GM20431 (cell line): Measurements from ENCODE around the gene MOSMO.
"Not testable (repeated sequence)": the region's sequence is repeated elsewhere in the genome, so short reads cannot be mapped to it uniquely, and the experiment has no call there.

Source experiments
- in situ Hi-C: fragments of 300-500 bp; cut with MseI, MboI; formaldehyde crosslinking; loops from one replicate; pipeline ENCODE4 v1.15.0; 2020; ENCODE audit warnings: low sequenced_read_pairs; ENCODE audit not compliant: unreplicated experiment

Gene MOSMO

GRCh38 chr16:22081050-22081449 lies 73.1 kb downstream of the MOSMO start:
- in situ Hi-C loops: no loop called here

GRCh38 chr16:22086440-22086839 lies 78.5 kb downstream of the MOSMO start:
- in situ Hi-C loops: no loop called here

DNA sequence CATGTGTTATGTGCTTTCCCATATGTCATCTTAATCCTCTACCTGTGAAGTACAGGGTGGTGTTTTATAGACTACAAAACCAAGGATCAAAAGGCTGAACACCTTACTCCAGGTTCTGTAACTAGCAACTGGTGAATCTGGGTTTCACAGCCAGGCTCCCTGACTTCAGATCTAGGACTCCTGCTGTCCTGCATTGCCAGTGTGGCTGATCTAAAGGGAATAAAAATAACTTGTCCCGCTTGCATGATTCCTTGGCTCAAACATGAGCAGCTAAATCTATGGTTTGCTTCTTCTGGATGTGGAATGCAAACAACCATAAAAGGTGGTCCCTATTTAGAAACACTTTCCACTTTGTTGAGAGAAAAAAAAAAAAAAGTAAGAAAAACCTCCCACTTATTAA lies 80.7 kb downstream of the MOSMO start:
- in situ Hi-C loops: no loop called here

- in situ Hi-C loops: no loop called here
Observed at GRCh38 chr16:22089910-22090309, 82.0 kb downstream of the MOSMO start.

DNA sequence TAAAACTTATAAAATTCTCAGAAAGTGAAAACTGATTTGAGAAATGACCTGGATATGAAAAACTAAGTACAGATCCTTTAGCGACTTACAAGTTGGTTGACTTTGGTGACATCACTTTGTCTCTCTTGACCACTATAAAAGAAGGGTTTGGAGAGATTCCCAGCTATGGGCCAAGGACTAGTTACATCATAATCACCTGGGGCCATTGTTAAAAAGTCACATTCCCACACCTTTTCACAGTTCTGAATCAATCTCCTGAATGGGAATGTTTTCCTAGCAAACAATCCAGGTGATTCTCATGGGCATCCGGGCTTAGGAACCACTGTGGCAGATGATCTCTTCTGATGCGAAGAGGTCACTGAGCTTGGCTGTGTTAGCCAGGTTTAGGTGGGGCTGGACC lies 83.8 kb downstream of the MOSMO start:
- in situ Hi-C loops: no loop called here

DNA sequence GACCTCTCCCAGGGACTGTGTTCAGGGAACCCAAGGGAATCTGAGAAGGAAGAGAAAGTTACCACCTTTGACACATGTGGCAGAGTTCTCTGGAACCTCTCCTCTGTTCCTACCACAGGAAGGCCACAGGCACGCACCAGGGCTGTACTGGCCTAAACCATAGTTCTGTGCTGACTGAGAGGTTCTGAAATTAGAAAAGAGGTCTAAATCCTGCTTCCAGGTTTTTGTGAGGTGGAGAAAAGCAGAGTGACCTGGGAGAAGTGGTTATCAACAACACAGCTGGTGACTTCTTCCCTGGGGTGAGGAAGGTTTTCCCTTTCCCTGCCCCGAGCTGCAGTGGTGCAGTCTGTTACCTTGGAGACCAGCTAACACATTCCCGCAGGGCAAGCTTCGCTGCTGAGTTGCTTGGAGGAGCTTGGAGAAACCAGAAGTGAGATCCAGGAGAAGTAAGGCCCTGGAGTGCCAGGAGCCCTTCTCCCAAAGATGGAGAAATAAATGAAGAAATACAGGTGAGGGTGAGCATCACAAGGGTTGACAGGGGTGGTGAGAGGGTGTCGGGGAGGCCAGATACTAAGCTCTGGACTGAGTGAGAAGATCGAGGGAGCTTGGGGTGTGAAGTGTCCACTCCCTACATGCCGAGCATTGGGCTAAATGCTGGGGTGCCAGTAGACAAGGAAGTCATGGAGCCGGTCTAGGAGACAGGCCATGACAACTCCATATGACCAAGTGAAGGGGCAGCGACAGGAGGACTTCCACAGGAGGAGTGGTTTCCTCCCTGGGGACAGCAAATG lies 84.4 kb downstream of the MOSMO start, which contains the start of gene VWA3A:
Gene VWA3A (plus strand): TSS at position 399 of the 791 bp plus-strand sequence. CDS start 97 bp downstream, at position 496.
- in situ Hi-C loops: no loop called here

GRCh38 chr16:22093331-22093730 lies 85.4 kb downstream of the MOSMO start:
- in situ Hi-C loops: no loop called here

DNA sequence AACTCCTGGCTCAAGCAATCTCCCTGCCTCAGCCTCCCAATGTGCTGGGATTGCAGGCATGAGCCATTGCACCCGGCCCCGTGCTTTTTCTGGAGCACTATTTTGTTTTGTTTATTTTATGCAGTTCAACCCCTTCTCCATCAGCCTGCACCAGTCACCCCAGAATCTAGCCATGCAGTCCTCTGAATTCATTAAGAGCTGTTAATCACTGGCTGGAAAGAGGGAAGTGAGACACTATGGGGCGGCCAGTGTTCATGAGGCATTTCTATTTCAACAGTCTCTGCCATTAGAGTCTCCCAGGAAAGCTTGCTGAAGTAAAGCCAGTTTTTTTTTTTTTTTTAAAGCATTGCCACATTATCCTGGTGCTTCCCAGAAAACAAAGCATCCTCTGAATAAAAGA lies 86.1 kb downstream of the MOSMO start:
- in situ Hi-C loops: no loop called here

DNA sequence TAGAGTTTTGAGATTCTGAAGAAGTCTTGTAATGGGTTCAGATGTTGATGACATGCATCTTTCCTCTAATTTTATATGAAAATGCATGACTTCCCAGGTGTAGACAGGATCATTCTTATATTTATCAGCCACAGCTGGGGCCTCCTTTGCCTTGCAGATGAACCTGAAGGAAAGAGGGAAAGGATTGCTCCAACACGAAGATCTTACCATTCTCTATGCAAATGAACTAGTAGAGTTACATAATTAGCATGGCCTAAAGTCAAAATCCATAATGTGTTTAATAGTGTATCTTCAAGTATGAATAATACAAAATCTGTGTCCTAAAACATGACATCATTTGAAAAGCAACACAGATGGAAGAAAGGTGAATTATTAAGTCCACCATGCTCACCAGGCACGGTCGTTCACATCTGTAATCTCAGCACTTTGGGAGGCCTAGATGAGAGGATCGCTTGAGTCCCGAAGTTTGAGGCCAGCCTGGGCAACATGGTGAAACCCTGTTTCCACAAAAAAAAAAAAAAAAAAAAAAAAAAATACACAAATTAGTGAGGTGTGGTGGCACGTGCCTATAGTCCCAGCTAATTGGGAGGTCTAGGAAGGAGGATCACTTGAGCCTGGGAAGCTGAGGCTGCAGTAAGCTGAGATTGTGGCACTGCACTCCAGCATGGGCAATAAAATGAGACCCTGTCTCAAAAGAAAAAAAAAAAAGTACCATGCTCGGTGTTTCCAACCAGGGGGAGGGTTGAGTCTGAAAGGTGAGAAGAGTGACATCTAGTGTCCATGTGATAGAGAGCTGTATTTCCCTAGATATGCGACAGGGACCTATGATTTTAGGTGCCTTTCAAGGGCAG lies 90.7 kb downstream of the MOSMO start:
- in situ Hi-C loops: no loop called here

- in situ Hi-C loops: no loop called here
Observed at GRCh38 chr16:22099256-22099975, 91.5 kb downstream of the MOSMO start.

DNA sequence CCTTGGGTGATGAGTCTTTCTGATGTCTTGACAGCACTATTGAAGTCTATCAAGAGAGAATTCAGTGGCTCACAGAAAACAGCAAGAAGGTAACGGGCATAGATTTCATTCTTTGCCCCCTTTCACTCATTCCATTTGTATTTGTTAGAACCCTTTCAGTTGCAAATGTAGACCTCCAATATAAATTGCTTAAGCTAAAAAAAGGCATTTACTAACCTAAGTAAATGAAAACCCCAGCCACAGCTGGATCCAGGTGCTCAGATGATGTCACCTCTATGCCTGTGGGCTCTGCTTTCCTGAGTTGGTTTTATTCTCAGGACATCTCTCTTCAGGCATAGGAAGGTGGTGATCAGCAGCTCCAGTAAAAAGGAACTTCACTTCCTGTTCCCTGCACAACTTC lies 95.5 kb downstream of the MOSMO start:
- in situ Hi-C loops: no loop called here

DNA sequence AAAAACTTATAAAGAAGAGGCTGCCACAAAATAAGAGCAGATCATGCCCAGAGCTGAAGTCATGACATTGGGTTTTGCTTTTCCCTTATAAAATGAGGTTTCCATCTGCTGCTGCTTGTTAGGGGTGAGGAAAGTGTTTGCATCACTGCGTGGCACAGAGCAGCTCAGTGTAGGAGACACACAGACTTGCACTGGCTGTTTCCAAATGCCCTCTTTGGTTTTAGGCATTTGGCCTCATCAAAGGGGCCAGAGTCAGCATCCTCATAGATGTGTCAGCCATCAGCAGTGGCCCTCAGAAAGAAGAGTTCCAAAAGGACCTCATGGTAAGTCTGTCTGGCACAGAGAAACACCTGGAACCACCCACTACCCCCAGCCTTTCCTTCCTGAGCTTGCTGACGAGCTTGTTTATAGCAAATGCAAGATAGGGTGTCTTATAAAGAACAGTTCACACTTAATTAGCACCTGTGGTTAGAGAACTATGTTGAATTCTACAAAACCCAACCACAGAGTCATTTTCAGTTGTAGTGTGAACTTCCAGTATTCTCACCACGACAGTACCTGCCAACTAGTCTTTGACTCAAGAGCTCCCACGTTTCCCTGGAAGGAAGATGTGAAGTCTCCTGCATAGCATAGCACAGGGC lies 101.5 kb downstream of the MOSMO start:
- in situ Hi-C loops: no loop called here

DNA sequence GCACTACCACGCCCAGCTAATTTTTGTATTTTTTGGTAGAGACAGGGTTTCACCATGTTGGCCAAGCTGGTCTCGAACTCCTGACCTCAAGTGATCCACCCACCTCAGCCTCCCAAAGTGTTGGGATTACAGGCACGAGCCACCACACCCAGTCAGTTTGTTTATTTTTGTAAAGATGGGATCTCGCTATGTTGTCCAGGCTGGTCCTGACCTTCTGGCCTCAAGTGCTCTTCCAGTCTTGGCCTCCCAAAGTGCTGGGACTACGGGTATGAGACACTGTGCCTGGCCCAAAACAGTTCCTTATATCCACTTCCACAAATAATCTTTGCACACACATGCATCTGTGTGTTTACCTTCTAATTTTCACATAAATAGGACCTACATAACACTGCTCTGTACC lies 103.7 kb downstream of the MOSMO start:
- in situ Hi-C loops: not testable (repeated sequence)

- in situ Hi-C loops: no loop called here
Observed at GRCh38 chr16:22116095-22116700, 108.3 kb downstream of the MOSMO start.

GRCh38 chr16:22117609-22118008 lies 109.7 kb downstream of the MOSMO start:
- in situ Hi-C loops: no loop called here

- in situ Hi-C loops: no loop called here
Observed at GRCh38 chr16:22120440-22120839, 112.5 kb downstream of the MOSMO start.

GRCh38 chr16:22122239-22122638 lies 114.3 kb downstream of the MOSMO start:
- in situ Hi-C loops: no loop called here

DNA sequence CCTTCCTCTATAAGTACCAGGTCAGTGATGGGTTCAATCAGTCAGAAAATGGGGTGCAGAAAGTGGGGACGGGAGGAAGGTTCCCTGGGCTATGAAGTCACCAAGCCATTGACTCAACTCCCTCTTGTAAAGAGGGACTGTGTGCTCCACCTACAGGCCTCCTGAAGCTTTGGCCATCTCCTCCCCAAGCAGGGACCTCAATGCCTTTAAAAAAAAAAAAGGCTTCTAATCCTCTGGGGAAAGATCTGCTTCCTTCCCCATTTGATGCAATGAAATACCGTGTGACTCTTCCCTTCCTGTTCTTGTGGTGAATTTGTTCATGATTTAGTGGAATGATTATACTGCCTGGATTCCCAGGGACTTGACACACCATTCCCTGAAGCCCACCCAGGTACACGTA lies 115.2 kb downstream of the MOSMO start:
- in situ Hi-C loops: no loop called here

GRCh38 chr16:22123759-22124490 lies 116.0 kb downstream of the MOSMO start:
- in situ Hi-C loops: no loop called here
